Cardiac fibroblast (primary cell): ENCODE data around the gene ADIPOR2.

Experiments
- DNase-seq, 2 donors: peaks; one replicate each; pipeline versions ENCODE4 v3.0.0 to v3.0.0-alpha.2; 2010; ENCODE audit warnings: low read depth in 2 of 2
- H3K4me3 ChIP-seq, 2 donors: replicated peaks in 1 of 2; 1 replicate in 1 of 2; 2 replicates in 1 of 2; pipeline ENCODE4 v1.5.1; 2011; ENCODE audit warnings: low read depth in 2 of 2, low read length in 2 of 2, mild to moderate bottlenecking in 2 of 2, moderate library complexity in 1 of 2
- CTCF ChIP-seq: IDR thresholded peaks from one replicate; pipeline ENCODE4 v1.5.1; 2011; ENCODE audit warnings: low read depth, mild to moderate bottlenecking, low read length, inconsistent platforms

The ADIPOR2 gene

GRCh38 chr12:1822699-1823098 is 131.8 kb downstream of the ADIPOR2 start:
- DNase-seq = no peak
- no peak for TF ChIP-seq CTCF

GRCh38 chr12:1823237-1823636 is 132.4 kb downstream of the ADIPOR2 start:
- no peak for DNase-seq
- no peak overlapping the region for H3K4me3 ChIP-seq
- TF ChIP-seq CTCF = no peak

More at GRCh38 chr12:1822699-1823098, 131.8 kb downstream of the ADIPOR2 start:
- H3K4me3 ChIP-seq = no peak overlapping the region

- DNase-seq = no peak
- TF ChIP-seq CTCF = no peak
Measured at GRCh38 chr12:1825382-1826102, 134.7 kb downstream of the ADIPOR2 start.

GRCh38 chr12:1826401-1826800 is 135.5 kb downstream of the ADIPOR2 start:
- no peak overlapping the region for H3K4me3 ChIP-seq
- no peak for TF ChIP-seq CTCF
- DNase-seq = no peak

More at GRCh38 chr12:1825382-1826102, 134.7 kb downstream of the ADIPOR2 start:
- H3K4me3 ChIP-seq = no peak overlapping the region

GRCh38 chr12:1826867-1827705 is 136.2 kb downstream of the ADIPOR2 start:
- no peak overlapping the region for H3K4me3 ChIP-seq
- no peak for TF ChIP-seq CTCF
- DNase-seq = no peak

GRCh38 chr12:1827826-1828805 is 137.2 kb downstream of the ADIPOR2 start:
- no peak overlapping the region for H3K4me3 ChIP-seq
- DNase-seq = no peak
- TF ChIP-seq CTCF = no peak
